ENCODE measurements around the gene CHEK2.
"Not testable (repeated sequence)": the region's sequence is repeated elsewhere in the genome, so short reads cannot be mapped to it uniquely, and the experiment has no call there.

Gene CHEK2

DNA sequence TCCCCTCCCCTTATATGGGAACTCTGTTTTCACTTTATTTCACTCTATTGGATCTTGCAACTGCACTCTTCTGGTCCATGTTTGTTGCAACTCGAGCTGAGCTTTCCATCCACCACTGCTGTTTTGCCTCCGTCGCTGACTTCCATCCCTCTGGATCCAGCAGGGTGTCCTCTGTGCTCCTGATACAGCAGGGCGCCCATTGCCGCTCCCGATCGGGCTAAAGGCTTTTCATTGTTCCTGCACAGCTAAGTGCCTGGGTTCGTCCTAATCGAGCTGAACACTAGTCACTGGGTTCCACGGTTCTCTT, 19.8 kb upstream of the CHEK2 start:
- no peaks in the 10 kb centered on the region for H3K36me3 ChIP-seq (ENCODE audit: control insufficient read depth, insufficient read depth, low read length)
- TF ChIP-seq, protein P1, sequence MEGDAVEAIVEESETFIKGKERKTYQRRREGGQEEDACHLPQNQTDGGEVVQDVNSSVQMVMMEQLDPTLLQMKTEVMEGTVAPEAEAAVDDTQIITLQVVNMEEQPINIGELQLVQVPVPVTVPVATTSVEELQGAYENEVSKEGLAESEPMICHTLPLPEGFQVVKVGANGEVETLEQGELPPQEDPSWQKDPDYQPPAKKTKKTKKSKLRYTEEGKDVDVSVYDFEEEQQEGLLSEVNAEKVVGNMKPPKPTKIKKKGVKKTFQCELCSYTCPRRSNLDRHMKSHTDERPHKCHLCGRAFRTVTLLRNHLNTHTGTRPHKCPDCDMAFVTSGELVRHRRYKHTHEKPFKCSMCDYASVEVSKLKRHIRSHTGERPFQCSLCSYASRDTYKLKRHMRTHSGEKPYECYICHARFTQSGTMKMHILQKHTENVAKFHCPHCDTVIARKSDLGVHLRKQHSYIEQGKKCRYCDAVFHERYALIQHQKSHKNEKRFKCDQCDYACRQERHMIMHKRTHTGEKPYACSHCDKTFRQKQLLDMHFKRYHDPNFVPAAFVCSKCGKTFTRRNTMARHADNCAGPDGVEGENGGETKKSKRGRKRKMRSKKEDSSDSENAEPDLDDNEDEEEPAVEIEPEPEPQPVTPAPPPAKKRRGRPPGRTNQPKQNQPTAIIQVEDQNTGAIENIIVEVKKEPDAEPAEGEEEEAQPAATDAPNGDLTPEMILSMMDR (IDR thresholded peaks at IDR 0.05), result no peak
- no peaks in the 10 kb centered on the region for H3K9me3 ChIP-seq (ENCODE audit: control insufficient read depth, low read length)
- no peaks in the 10 kb centered on the region for H3K27me3 ChIP-seq (ENCODE audit: control insufficient read depth, insufficient read depth, low read length)
- H3K4me3 ChIP-seq (ENCODE audit: low read depth, low read length), result no peak overlapping the region
- H3K79me2 ChIP-seq, result no peaks in the 10 kb centered on the region
- H3K4me1 ChIP-seq, result no peaks in the 10 kb centered on the region
- no peak overlapping the region for H2AFZ ChIP-seq
- no peak overlapping the region for H3K9ac ChIP-seq
- H3K4me2 ChIP-seq (ENCODE audit: low read length), result no peak overlapping the region
- H3K27ac ChIP-seq, result no peak overlapping the region

DNA sequence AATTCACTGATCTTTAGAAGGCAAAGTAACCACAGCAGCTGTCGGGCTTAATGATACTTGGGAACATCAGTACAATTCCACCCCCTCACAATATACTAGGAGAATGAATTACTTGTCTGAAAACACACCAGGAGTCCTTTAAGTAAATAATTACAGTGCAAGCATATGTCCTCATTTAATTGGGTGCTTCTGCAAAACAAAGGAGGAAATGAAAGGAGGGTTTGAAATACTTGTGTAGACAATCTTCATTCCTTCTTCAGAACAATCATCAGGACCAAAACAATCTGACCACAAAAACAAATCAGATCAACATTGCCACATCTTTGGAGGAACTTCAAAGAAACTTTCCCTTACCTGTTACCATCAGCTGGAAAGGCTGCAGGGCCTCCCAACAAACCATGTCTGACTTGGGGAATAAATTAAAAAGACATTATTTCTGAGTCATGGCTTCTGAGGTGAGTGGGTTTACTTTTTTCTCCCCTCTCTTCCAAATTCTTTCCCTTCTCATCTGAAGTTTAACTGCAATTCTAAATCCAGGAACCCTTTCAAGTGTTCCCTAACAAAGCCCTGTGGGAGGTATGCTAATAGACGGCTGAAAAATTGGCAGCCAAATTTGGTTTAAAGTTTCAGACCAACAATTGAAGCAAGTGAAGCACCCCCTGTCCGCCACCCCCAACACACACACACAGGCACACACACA, 18.4 kb upstream of the CHEK2 start:
- Histone ChIP-seq H3K27me3 (ENCODE audit: control insufficient read depth, insufficient read depth, low read length) (no peaks in the 10 kb centered on the region), H3K4me2 (ENCODE audit: low read length) (no peak overlapping the region), H3K36me3 (ENCODE audit: control insufficient read depth, insufficient read depth, low read length) (no peaks in the 10 kb centered on the region), H3K9me3 (ENCODE audit: control insufficient read depth, low read length) (no peaks in the 10 kb centered on the region), H2AFZ (no peak overlapping the region), H3K27ac (no peak overlapping the region), H3K4me3 (ENCODE audit: low read depth, low read length) (no peak overlapping the region), H3K4me1 (no peaks in the 10 kb centered on the region), H3K9ac (no peak overlapping the region), H3K79me2 (no peaks in the 10 kb centered on the region)
- TF ChIP-seq, protein P1 (IDR thresholded peaks at IDR 0.05), result no peak

DNA sequence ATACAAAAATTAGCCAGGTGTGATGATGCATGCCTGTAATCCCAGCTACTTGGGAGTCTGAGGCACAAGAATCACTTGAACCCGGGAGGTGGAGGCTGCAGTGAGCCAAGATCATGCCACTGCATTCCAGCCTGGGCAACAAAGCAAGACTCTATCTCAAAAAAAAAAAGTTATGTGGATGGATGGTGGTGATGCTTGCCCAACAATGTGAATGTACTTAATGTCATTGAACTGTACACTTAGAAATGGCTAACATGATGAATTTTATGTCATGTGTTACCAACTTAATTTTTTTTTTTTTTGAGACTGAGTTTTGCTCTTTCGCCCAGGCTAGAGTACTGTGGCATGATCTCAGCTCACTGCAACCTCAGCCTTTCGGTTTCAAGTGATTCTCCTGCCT, 12.9 kb upstream of the CHEK2 start:
- H3K79me2 ChIP-seq; H3K9ac ChIP-seq; H3K4me3 ChIP-seq (ENCODE audit: low read depth, low read length); H3K27ac ChIP-seq; H2AFZ ChIP-seq; H3K27me3 ChIP-seq (ENCODE audit: control insufficient read depth, insufficient read depth, low read length); H3K9me3 ChIP-seq (ENCODE audit: control insufficient read depth, low read length); H3K36me3 ChIP-seq (ENCODE audit: control insufficient read depth, insufficient read depth, low read length); H3K4me1 ChIP-seq; H3K4me2 ChIP-seq (ENCODE audit: low read length): not testable (repeated sequence)

DNA sequence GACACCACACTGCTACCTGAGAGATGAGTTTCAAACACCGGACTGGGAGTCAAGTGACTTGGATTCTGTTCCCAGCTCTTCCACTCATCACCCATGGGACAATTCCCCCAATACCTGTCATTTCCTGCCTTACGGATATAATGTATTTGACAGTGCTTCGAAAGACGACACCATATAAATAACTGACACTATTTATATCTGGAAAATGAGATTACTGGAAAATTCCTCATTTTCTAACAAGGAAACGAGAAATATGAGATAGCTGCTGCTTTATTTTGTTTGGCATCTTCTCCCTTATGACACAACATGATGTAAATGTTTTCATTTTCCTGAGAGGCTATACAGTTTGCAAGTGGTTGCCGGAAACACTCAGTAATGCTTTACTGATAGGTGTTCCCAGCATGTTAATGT, 8.9 kb upstream of the CHEK2 start:
- no peaks in the 10 kb centered on the region for H3K36me3 ChIP-seq (ENCODE audit: control insufficient read depth, insufficient read depth, low read length)

GRCh38 chr22:28743852-28744251, 2.2 kb upstream of the CHEK2 start:
- H3K9ac ChIP-seq, result no peak overlapping the region
- H3K4me1 ChIP-seq, result no peaks in the 10 kb centered on the region
- H3K4me3 ChIP-seq (ENCODE audit: low read depth, low read length), result no peak overlapping the region
- no peaks in the 10 kb centered on the region for H3K9me3 ChIP-seq (ENCODE audit: control insufficient read depth, low read length)
- no peaks in the 10 kb centered on the region for H3K27me3 ChIP-seq (ENCODE audit: control insufficient read depth, insufficient read depth, low read length)
- H3K4me2 ChIP-seq (ENCODE audit: low read length), result no peak overlapping the region
- H3K79me2 ChIP-seq, result no peaks in the 10 kb centered on the region
- H2AFZ ChIP-seq, result no peak overlapping the region
- TF ChIP-seq, protein P1 (IDR thresholded peaks at IDR 0.05), result no peak
- no peaks in the 10 kb centered on the region for H3K36me3 ChIP-seq (ENCODE audit: control insufficient read depth, insufficient read depth, low read length)
- no peak overlapping the region for H3K27ac ChIP-seq

More for the DNA sequence above, 8.9 kb upstream of the CHEK2 start:
- no peak overlapping the region for H3K4me3 ChIP-seq (ENCODE audit: low read depth, low read length)
- no peaks in the 10 kb centered on the region for H3K27me3 ChIP-seq (ENCODE audit: control insufficient read depth, insufficient read depth, low read length)
- TF ChIP-seq, protein P1 (IDR thresholded peaks at IDR 0.05), result no peak
- H3K4me2 ChIP-seq (ENCODE audit: low read length), result no peak overlapping the region
- no peak overlapping the region for H3K27ac ChIP-seq
- H3K9ac ChIP-seq, result no peak overlapping the region
- no peaks in the 10 kb centered on the region for H3K9me3 ChIP-seq (ENCODE audit: control insufficient read depth, low read length)
- no peak overlapping the region for H2AFZ ChIP-seq
- H3K79me2 ChIP-seq, result no peaks in the 10 kb centered on the region
- no peaks in the 10 kb centered on the region for H3K4me1 ChIP-seq
